Kidney (tissue), 14 donors: Measurements from ENCODE around the gene PDE9A. TPM values are rescaled to one million over a fixed set of nuclear protein-coding genes. Genes with fewer than 3 reads are reported as not detected.

Source experiments
- DNase-seq, 5 donors: peaks; one replicate each; pipeline ENCODE4 v3.0.0-alpha.2; 2013 to 2020
- FAIRE-seq: peaks from 2 replicates; lab custom pipeline; 2012; peaks lifted over from hg19 to GRCh38; lab: Jason Lieb, UNC
- H3K27ac ChIP-seq, 2 donors: one replicate each; pipeline ENCODE4 v1.7.0; 2013; ENCODE audit warnings: low read depth in 2 of 2, low read length in 2 of 2, inconsistent platforms in 1 of 2
- H3K27me3 ChIP-seq: one replicate; pipeline ENCODE4 v1.7.1; 2013; ENCODE audit warnings: low read length, inconsistent platforms; ENCODE audit not compliant: control insufficient read depth, insufficient read depth
- H3K36me3 ChIP-seq, 3 donors: one replicate each; pipeline versions ENCODE4 v1.7.0 to v1.7.1; 2013; ENCODE audit warnings: low read length in 3 of 3, control low read depth in 1 of 3, inconsistent platforms in 1 of 3; ENCODE audit not compliant: insufficient read depth in 3 of 3, control insufficient read depth in 2 of 3
- H3K4me1 ChIP-seq, 3 donors: one replicate each; pipeline versions ENCODE4 v1.7.0 to v1.7.1; 2013; ENCODE audit warnings: low read length in 3 of 3, inconsistent platforms in 1 of 3, low read depth in 1 of 3; ENCODE audit not compliant: control insufficient read depth in 2 of 3, insufficient read depth in 2 of 3
- H3K4me3 ChIP-seq, 3 donors: one replicate each; pipeline versions ENCODE4 v1.7.0 to v1.8.1; 2013; ENCODE audit warnings: low read length in 3 of 3, control low read depth in 1 of 3, inconsistent platforms in 1 of 3
- H3K9ac ChIP-seq, 3 donors: one replicate each; pipeline versions ENCODE4 v1.7.0 to v1.7.1; 2013; ENCODE audit warnings: low read length in 3 of 3, control low read depth in 1 of 3, inconsistent platforms in 1 of 3
- H3K9me3 ChIP-seq, 3 donors: one replicate each; pipeline versions ENCODE4 v1.7.0 to v1.7.1; 2013; ENCODE audit warnings: low read length in 3 of 3, control low read depth in 1 of 3, inconsistent platforms in 1 of 3; ENCODE audit not compliant: control insufficient read depth in 2 of 3, insufficient read depth in 1 of 3
- CTCF ChIP-seq: IDR thresholded peaks from 3 replicates; pipeline ENCODE4 v1.5.1; 2012; ENCODE audit warnings: mild to moderate bottlenecking, moderate library complexity, borderline replicate concordance; ENCODE audit not compliant: insufficient read depth; ENCODE audit errors: extremely low read depth
- intact Hi-C: fragments of 100-400 bp; cut with DNase I; formaldehyde crosslinking; loops from one replicate; pipeline ENCODE4 v1.11.1; 2022
- polyA plus RNA-seq: library from polyadenylated mRNA; stranded (reverse); fragments of 350-450 nt; fragmentation: Illumina TruSeq; extraction: RNeasy Lipid Tissue Mini Kit (QIAGEN cat#74804); gene quantifications from one replicate; pipeline ENCODE4 v1.2.3, GENCODE V29; 2014; ENCODE audit warnings: low read depth, low replicate concordance; ENCODE audit not compliant: insufficient read depth
- total RNA-seq: library from RNA; stranded (reverse); fragmentation: NEBNext Ultra II Directional; extraction: Animal tissue kit (Norgen Biotek cat#: 25700); gene quantifications from one replicate; pipeline ENCODE4 v1.2.1, GENCODE V29; 2021
- donor health status: control.
- donor health status: control.
- donor health status: control.
- donor health status: control.
- donor health status: control.
- donor health status: DM: yes; HTN: yes; CAD: no.
- donor health status: Normal renal cell carcinoma (clear cell type).

PDE9A gene
- total and polyA plus RNA-seq, 2 donors from 2014 or later = 30.1 to 39.0 TPM

- FAIRE-seq = no peak
- peaks cover 0 to 13% (median 0%) of the 10 kb centered on the region in 3 donors for H3K4me1 ChIP-seq
These were observed 132.4 kb downstream of the PDE9A start for GRCh38 chr21:42785666-42786427.

GRCh38 chr21:42786884-42787283 lies 133.5 kb downstream of the PDE9A start:
- no peak for FAIRE-seq
- no peak for TF ChIP-seq CTCF

More at GRCh38 chr21:42785666-42786427, 132.4 kb downstream of the PDE9A start:
- Histone ChIP-seq H3K36me3 (no peaks in the 10 kb centered on the region), H3K9ac (no peak overlapping the region), H3K27ac (no peak overlapping the region), H3K9me3 (no peaks in the 10 kb centered on the region), H3K4me3 (no peak overlapping the region), H3K27me3 (no peaks in the 10 kb centered on the region)
- no peak for DNase-seq
- no peak for TF ChIP-seq CTCF
- intact Hi-C loops = no loop called here

GRCh38 chr21:42787613-42788012 lies 134.2 kb downstream of the PDE9A start:
- H3K27ac ChIP-seq = no peak overlapping the region
- DNase-seq (no peak), FAIRE-seq (no peak)
- TF ChIP-seq CTCF = no peak
- H3K36me3 ChIP-seq = no peaks in the 10 kb centered on the region
- intact Hi-C loops = no loop called here
- no peak overlapping the region for H3K4me3 ChIP-seq
- H3K27me3 ChIP-seq = no peaks in the 10 kb centered on the region
- H3K9ac ChIP-seq = no peak overlapping the region
- no peaks in the 10 kb centered on the region for H3K9me3 ChIP-seq
- peaks cover 0 to 5% (median 0%) of the 10 kb centered on the region in 3 donors for H3K4me1 ChIP-seq

More at GRCh38 chr21:42786884-42787283, 133.5 kb downstream of the PDE9A start:
- no peak for DNase-seq
- Histone ChIP-seq H3K27me3 (no peaks in the 10 kb centered on the region), H3K27ac (no peak overlapping the region), H3K4me1 (peaks cover 0 to 9% (median 0%) of the 10 kb centered on the region in 3 donors), H3K9me3 (no peaks in the 10 kb centered on the region), H3K36me3 (no peaks in the 10 kb centered on the region), H3K4me3 (no peak overlapping the region), H3K9ac (no peak overlapping the region)
- intact Hi-C loops = no loop called here
